Stimulated activated memory B cell treated with anti-CD40 and anti-IgM and Interleukin-4, amounts not matched to agents 10 μg/mL and 1 μg/mL and 100 μg/mL, for 72 hours (primary cell): ENCODE measurements around the gene AP1G2.

Source experiments
- ATAC-seq: fragments of 150-1000 bp; cut with Tn5 transposase; 2 replicates; pipeline ENCODE4 v1.10.0; 2021
- H3K27ac Mint-ChIP-seq: one replicate; pipeline ENCODE4 v1.8.0; 2022; ENCODE audit warnings: mild to moderate bottlenecking, mixed read lengths
- H3K27me3 Mint-ChIP-seq: one replicate; pipeline ENCODE4 v1.8.0; 2022; ENCODE audit warnings: mixed read lengths
- H3K36me3 Mint-ChIP-seq: one replicate; pipeline ENCODE4 v1.8.0; 2022; ENCODE audit warnings: mixed read lengths
- H3K4me1 Mint-ChIP-seq: one replicate; pipeline ENCODE4 v1.8.0; 2022; ENCODE audit warnings: mixed read lengths
- H3K4me3 Mint-ChIP-seq: one replicate; pipeline ENCODE4 v1.8.0; 2022; ENCODE audit warnings: mild to moderate bottlenecking, moderate library complexity, mixed read lengths
- H3K9me3 Mint-ChIP-seq: one replicate; pipeline ENCODE4 v1.8.0; 2022; ENCODE audit warnings: mixed read lengths

AP1G2 gene

DNA sequence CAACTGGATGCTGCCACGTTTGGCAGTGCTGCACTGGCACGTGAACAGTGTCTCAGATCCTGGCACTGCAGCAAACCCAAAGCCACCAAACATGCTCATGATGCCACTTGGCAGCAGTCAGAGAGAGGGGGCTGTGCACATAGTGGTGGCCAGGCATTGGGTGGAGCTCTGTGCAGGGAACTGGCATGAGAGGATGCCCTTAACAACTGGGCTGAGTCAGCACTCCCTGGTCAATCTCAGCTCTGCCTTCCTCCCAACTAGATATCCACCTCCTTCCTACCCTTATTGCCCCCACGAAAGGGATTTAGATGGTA is 53.0 kb downstream of the AP1G2 start:
- peaks cover 6% of the 10 kb centered on the region for H3K4me1 Mint-ChIP-seq
- H3K27me3 Mint-ChIP-seq, result no peaks in the 10 kb centered on the region
- no peak overlapping the region for H3K27ac Mint-ChIP-seq
- H3K9me3 Mint-ChIP-seq, result no peaks in the 10 kb centered on the region
- no peak for ATAC-seq
- no peak overlapping the region for H3K4me3 Mint-ChIP-seq
- H3K36me3 Mint-ChIP-seq, result peaks cover 25% of the 10 kb centered on the region

GRCh38 chr14:23513818-23514643 is 53.6 kb downstream of the AP1G2 start:
- H3K27me3 Mint-ChIP-seq, result no peaks in the 10 kb centered on the region
- peaks cover 6% of the 10 kb centered on the region for H3K4me1 Mint-ChIP-seq
- H3K9me3 Mint-ChIP-seq, result no peaks in the 10 kb centered on the region
- H3K36me3 Mint-ChIP-seq, result peaks cover 28% of the 10 kb centered on the region
- no peak overlapping the region for H3K4me3 Mint-ChIP-seq
- H3K27ac Mint-ChIP-seq, result no peak overlapping the region
- no peak for ATAC-seq

DNA sequence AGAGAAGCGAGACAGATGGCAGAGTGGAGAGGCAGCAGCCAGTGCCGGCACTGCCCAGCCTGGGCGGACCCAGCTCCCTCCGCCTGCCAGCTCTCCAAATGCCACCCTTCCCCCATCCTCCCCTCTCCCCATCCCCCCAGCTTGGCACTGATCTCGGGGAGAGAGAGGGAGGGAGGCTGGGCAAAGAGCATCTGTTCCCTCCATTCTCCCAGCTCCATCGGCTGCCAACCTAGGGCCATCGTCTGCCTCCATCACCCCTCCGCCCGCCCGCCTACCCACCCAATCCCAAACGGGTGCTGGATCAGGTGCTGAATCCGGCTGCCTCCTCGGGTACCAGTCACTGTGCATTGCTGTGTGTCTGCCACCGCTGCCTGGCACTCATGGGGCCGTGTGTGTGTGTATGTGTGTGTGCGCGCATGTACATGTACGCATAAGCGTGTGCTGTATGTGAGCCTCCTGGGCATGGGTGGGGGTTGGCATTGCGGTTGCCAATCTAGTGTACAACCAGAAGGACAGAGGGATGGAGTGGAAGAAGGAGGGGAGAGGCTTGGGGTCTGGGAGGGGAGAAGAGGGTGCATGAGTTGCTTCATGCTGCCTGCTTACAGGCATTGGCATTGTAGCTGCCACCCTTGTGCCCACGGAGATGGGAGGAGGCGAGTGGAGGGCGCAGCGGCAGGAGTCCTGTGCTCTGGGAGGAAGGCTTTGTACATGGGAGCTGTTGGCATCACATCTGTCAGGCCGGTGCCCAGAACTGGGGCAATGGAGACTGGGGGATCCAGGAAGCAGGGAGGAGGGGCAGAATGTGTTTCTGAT is 54.4 kb downstream of the AP1G2 start:
- no peak for ATAC-seq
- peaks cover 28% of the 10 kb centered on the region for H3K36me3 Mint-ChIP-seq
- H3K9me3 Mint-ChIP-seq, result no peaks in the 10 kb centered on the region
- peaks cover 6% of the 10 kb centered on the region for H3K4me1 Mint-ChIP-seq
- H3K27me3 Mint-ChIP-seq, result no peaks in the 10 kb centered on the region
- H3K4me3 Mint-ChIP-seq, result no peak overlapping the region
- no peak overlapping the region for H3K27ac Mint-ChIP-seq

DNA sequence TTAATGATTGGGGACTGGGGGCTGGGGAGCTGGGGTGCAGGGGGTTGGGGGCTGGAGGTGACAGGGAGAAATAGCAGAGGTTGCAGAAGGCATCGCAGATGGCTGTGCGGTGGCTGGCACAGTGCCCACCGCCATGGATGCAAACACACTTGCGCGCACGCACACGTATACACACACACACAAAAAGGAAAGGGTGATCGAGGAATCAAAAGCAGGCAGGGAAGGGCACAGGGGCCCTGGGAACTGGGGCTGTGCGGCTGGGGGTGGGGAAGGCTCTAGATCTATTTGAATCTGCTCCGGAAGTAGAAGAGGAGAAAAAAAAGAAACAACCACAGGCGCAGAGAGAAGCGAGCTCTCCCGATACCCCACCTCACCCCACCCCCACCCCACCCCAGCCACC is 55.4 kb downstream of the AP1G2 start:
- Mint-ChIP-seq H3K9me3 (no peaks in the 10 kb centered on the region), H3K4me3 (peak overlapping the region; percentile 40), H3K27me3 (no peaks in the 10 kb centered on the region), H3K27ac (no peak overlapping the region), H3K36me3 (peaks cover 32% of the 10 kb centered on the region), H3K4me1 (peaks cover 6% of the 10 kb centered on the region)
- no peak for ATAC-seq
